HL-60 (cell line): ENCODE measurements around the gene SLC5A5.

Experiments used
- CTCF ChIP-seq: IDR thresholded peaks from one replicate; pipeline ENCODE4 v1.5.1; 2011; ENCODE audit warnings: low read length, control low read depth, inconsistent platforms; ENCODE audit not compliant: insufficient read depth
- GABPA ChIP-seq: IDR thresholded peaks from 2 replicates; pipeline ENCODE4 v1.6.1; 2012; ENCODE audit warnings: low read depth
- POLR2AphosphoS5 ChIP-seq: IDR thresholded peaks from 2 replicates; pipeline ENCODE4 v1.6.1; 2012; ENCODE audit warnings: low read depth
- TF ChIP-seq, protein P1 (sequence below): IDR thresholded peaks from 2 replicates; pipeline ENCODE4 v1.6.1; 2012; ENCODE audit warnings: low read depth; ENCODE audit not compliant: insufficient replicate concordance

- TF ChIP-seq CTCF (peak; percentile 96), POLR2AphosphoS5 (peak; percentile 70), GABPA (no peak; the same call in 1 of the 2 replicates)
- TF ChIP-seq, protein P1, sequence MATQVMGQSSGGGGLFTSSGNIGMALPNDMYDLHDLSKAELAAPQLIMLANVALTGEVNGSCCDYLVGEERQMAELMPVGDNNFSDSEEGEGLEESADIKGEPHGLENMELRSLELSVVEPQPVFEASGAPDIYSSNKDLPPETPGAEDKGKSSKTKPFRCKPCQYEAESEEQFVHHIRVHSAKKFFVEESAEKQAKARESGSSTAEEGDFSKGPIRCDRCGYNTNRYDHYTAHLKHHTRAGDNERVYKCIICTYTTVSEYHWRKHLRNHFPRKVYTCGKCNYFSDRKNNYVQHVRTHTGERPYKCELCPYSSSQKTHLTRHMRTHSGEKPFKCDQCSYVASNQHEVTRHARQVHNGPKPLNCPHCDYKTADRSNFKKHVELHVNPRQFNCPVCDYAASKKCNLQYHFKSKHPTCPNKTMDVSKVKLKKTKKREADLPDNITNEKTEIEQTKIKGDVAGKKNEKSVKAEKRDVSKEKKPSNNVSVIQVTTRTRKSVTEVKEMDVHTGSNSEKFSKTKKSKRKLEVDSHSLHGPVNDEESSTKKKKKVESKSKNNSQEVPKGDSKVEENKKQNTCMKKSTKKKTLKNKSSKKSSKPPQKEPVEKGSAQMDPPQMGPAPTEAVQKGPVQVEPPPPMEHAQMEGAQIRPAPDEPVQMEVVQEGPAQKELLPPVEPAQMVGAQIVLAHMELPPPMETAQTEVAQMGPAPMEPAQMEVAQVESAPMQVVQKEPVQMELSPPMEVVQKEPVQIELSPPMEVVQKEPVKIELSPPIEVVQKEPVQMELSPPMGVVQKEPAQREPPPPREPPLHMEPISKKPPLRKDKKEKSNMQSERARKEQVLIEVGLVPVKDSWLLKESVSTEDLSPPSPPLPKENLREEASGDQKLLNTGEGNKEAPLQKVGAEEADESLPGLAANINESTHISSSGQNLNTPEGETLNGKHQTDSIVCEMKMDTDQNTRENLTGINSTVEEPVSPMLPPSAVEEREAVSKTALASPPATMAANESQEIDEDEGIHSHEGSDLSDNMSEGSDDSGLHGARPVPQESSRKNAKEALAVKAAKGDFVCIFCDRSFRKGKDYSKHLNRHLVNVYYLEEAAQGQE, result no peak
These were observed 61.0 kb downstream of the SLC5A5 start, which contains the start of gene CCDC124 for GRCh38 chr19:17932485-17933338.
